CD14-positive monocyte (primary cell): ENCODE measurements around the gene SFT2D3. TPM values are rescaled to one million over a fixed set of nuclear protein-coding genes. Genes with fewer than 3 reads are reported as not detected.

Experiments used
- DNase-seq, 3 donors: peaks; one replicate each; pipeline ENCODE4 v3.0.0-alpha.2; 2011 to 2022
- H2AFZ ChIP-seq: 2 replicates; pipeline ENCODE4 v1.6.0; 2012; ENCODE audit warnings: mild to moderate bottlenecking, low read depth, low read length, inconsistent platforms; ENCODE audit not compliant: insufficient read depth, poor library complexity, severe bottlenecking
- H3K27ac ChIP-seq, 2 donors: 1 replicate in 1 of 2; 2 replicates in 1 of 2; pipeline ENCODE4 v1.5.1; 2012 to 2013; ENCODE audit warnings: low read length in 2 of 2, control low read depth in 1 of 2, inconsistent platforms in 1 of 2, low read depth in 1 of 2, mild to moderate bottlenecking in 1 of 2
- H3K27me3 ChIP-seq, 2 donors: one replicate each; pipeline versions ENCODE4 v1.6.0 to v1.6.1; 2011 to 2013; ENCODE audit warnings: low read length in 2 of 2; ENCODE audit not compliant: control insufficient read depth in 2 of 2, insufficient read depth in 2 of 2
- H3K36me3 ChIP-seq, 2 donors: replicated peaks in 1 of 2; 1 replicate in 1 of 2; 2 replicates in 1 of 2; pipeline versions ENCODE4 v1.5.1 to v1.6.1; 2012 to 2013; ENCODE audit warnings: low read length in 2 of 2, control low read depth in 1 of 2, inconsistent platforms in 1 of 2, mild to moderate bottlenecking in 1 of 2; ENCODE audit not compliant: insufficient read depth in 2 of 2, control insufficient read depth in 1 of 2
- H3K4me1 ChIP-seq, 2 donors: 1 replicate in 1 of 2; 2 replicates in 1 of 2; pipeline versions ENCODE4 v1.5.1 to v1.6.1; 2012 to 2013; ENCODE audit warnings: low read length in 2 of 2, control low read depth in 1 of 2, inconsistent platforms in 1 of 2, mild to moderate bottlenecking in 1 of 2, moderate library complexity in 1 of 2; ENCODE audit not compliant: insufficient read depth in 2 of 2, control insufficient read depth in 1 of 2
- H3K4me2 ChIP-seq: replicated peaks from 2 replicates; pipeline ENCODE3; 2012; ENCODE audit warnings: low read length, moderate library complexity, mild to moderate bottlenecking; ENCODE audit not compliant: poor library complexity, severe bottlenecking; ENCODE audit errors: extremely low read depth
- H3K4me3 ChIP-seq, 3 experiments: fragments of 200-600 bp in 1 of 3; sonication (generic) in 1 of 3; replicated peaks in 1 of 3; 1 replicate in 2 of 3; 2 replicates in 1 of 3; pipeline ENCODE4 v1.5.1; 2011 to 2013; ENCODE audit warnings: low read length in 3 of 3, mild to moderate bottlenecking in 3 of 3, control low read depth in 2 of 3, low read depth in 2 of 3, inconsistent platforms in 1 of 3, moderate library complexity in 1 of 3
- H3K79me2 ChIP-seq: 2 replicates; pipeline ENCODE4 v1.6.0; 2012; ENCODE audit warnings: mild to moderate bottlenecking, control low read depth, inconsistent platforms, low read length, moderate library complexity; ENCODE audit not compliant: insufficient read depth
- H3K9ac ChIP-seq: 2 replicates; pipeline ENCODE4 v1.6.0; 2017; ENCODE audit warnings: low read length, mild to moderate bottlenecking; ENCODE audit not compliant: insufficient read depth, poor library complexity, severe bottlenecking
- H3K9me3 ChIP-seq, 2 donors: replicated peaks in 1 of 2; 1 replicate in 1 of 2; 2 replicates in 1 of 2; pipeline versions ENCODE4 v1.5.1 to v1.6.1; 2012 to 2013; ENCODE audit warnings: low read length in 2 of 2, control low read depth in 1 of 2; ENCODE audit not compliant: control insufficient read depth in 1 of 2, insufficient read depth in 1 of 2
- H4K20me1 ChIP-seq: 2 replicates; pipeline ENCODE4 v1.6.0; 2012; ENCODE audit warnings: mild to moderate bottlenecking, low read length, control low read depth, moderate library complexity; ENCODE audit not compliant: insufficient read depth
- H3K27ac Mint-ChIP-seq, 7 donors: one replicate each; pipeline ENCODE4 v1.8.0; 2020; ENCODE audit warnings: mild to moderate bottlenecking in 7 of 7, mixed read lengths in 7 of 7, moderate library complexity in 6 of 7, inconsistent platforms in 2 of 7
- H3K27me3 Mint-ChIP-seq, 3 donors: one replicate each; pipeline ENCODE4 v1.8.0; 2021 to 2022; ENCODE audit warnings: low read depth in 3 of 3, mild to moderate bottlenecking in 3 of 3, mixed read lengths in 3 of 3, moderate library complexity in 3 of 3, inconsistent platforms in 1 of 3
- H3K36me3 Mint-ChIP-seq, 2 donors: one replicate each; pipeline ENCODE4 v1.8.0; 2020; ENCODE audit warnings: mixed read lengths in 2 of 2, inconsistent platforms in 1 of 2, mild to moderate bottlenecking in 1 of 2
- H3K4me1 Mint-ChIP-seq: one replicate; pipeline ENCODE4 v1.8.0; 2020; ENCODE audit warnings: mild to moderate bottlenecking, mixed read lengths
- H3K4me3 Mint-ChIP-seq, 2 donors: one replicate each; pipeline ENCODE4 v1.8.0; 2020; ENCODE audit warnings: mild to moderate bottlenecking in 2 of 2, mixed read lengths in 2 of 2, moderate library complexity in 1 of 2
- H3K9me3 Mint-ChIP-seq, 7 donors: one replicate each; pipeline ENCODE4 v1.8.0; 2020 to 2022; ENCODE audit warnings: mixed read lengths in 7 of 7, mild to moderate bottlenecking in 6 of 7, moderate library complexity in 6 of 7, inconsistent platforms in 2 of 7
- WGBS: methylation state at CpG from one replicate; pipeline ENCODE4 v1.1.5; 2013; ENCODE audit warnings: missing lambda C conversion rate; ENCODE audit not compliant: insufficient coverage; 5-methylcytosine and 5-hydroxymethylcytosine counted together
- intact Hi-C, 2 donors: fragments of 100-400 bp; cut with micrococcal nuclease; formaldehyde crosslinking; loops; one replicate each; pipeline versions ENCODE4 v1.15.0 to v1.15.1; 2023
- polyA plus RNA-seq, 3 donors: library from polyadenylated mRNA; depleted of rRNA in 1 of 3; unstranded in 2 of 3; stranded (reverse) in 1 of 3; fragments of 300-500 nt in 2 of 3; fragments of >200 nt in 1 of 3; fragmentation: Illumina TruSeq in 2 of 3; gene quantifications; 1 replicate in 2 of 3; 2 replicates in 1 of 3; pipeline ENCODE4 v1.2.3, GENCODE V29; 2012 to 2021
- TF ChIP-seq, protein P1 (sequence below): fragments of 200-600 bp; IDR thresholded peaks from one replicate; pipeline ENCODE4 v1.8.0; 2022; ENCODE audit warnings: antibody characterized with exemption, mild to moderate bottlenecking

The SFT2D3 gene
- polyA plus RNA-seq, 3 donors: 3.8 to 4.9 TPM; not detected in 1

DNA sequence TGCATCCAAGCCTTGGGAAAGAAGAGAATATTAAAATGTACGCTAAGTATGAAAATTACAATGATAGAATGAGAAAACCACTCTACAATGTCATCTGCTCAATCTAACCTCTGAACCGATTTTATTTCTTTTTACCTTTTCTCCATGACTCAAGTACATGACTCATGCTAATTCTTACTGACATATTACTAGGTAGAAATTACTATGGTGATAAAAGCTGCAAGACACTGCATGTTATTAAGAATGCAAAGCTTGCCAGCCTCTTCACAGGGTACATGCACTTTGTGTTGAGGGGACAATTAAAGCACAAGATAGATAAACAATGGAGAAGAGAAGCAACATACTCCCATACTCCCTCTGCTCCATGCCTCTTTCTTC is 20.7 kb downstream of the SFT2D3 start:
- no peak for DNase-seq
- TF ChIP-seq, protein P1, sequence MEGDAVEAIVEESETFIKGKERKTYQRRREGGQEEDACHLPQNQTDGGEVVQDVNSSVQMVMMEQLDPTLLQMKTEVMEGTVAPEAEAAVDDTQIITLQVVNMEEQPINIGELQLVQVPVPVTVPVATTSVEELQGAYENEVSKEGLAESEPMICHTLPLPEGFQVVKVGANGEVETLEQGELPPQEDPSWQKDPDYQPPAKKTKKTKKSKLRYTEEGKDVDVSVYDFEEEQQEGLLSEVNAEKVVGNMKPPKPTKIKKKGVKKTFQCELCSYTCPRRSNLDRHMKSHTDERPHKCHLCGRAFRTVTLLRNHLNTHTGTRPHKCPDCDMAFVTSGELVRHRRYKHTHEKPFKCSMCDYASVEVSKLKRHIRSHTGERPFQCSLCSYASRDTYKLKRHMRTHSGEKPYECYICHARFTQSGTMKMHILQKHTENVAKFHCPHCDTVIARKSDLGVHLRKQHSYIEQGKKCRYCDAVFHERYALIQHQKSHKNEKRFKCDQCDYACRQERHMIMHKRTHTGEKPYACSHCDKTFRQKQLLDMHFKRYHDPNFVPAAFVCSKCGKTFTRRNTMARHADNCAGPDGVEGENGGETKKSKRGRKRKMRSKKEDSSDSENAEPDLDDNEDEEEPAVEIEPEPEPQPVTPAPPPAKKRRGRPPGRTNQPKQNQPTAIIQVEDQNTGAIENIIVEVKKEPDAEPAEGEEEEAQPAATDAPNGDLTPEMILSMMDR: no peak
- Mint-ChIP-seq H3K36me3 (peaks cover 76 to 77% of the 10 kb centered on the region in 2 donors), H3K27ac (no peak overlapping the region), H3K9me3 (no peaks in the 10 kb centered on the region), H3K4me1 (peaks cover 6% of the 10 kb centered on the region), H3K4me3 (no peak overlapping the region), H3K27me3 (no peaks in the 10 kb centered on the region)
- Histone ChIP-seq H3K27ac (no peak overlapping the region), H4K20me1 (no peaks in the 10 kb centered on the region), H3K9me3 (no peaks in the 10 kb centered on the region), H2AFZ (no peak overlapping the region), H3K27me3 (no peaks in the 10 kb centered on the region), H3K4me2 (no peak overlapping the region), H3K4me3 (no peak overlapping the region), H3K79me2 (no peaks in the 10 kb centered on the region), H3K36me3 (peaks cover 59 to 83% of the 10 kb centered on the region in 2 donors), H3K4me1 (no peaks in the 10 kb centered on the region), H3K9ac (no peak overlapping the region)
- intact Hi-C loops: no loop called here
- WGBS: no CpG with 5 or more reads among the region's 2 CpGs

GRCh38 chr2:127722807-127723206 is 21.5 kb downstream of the SFT2D3 start:
- no peak overlapping the region for H3K4me3 Mint-ChIP-seq
- no peaks in the 10 kb centered on the region for H3K79me2 ChIP-seq
- no peaks in the 10 kb centered on the region for H3K27me3 Mint-ChIP-seq
- peaks cover 70 to 71% of the 10 kb centered on the region in 2 donors for H3K36me3 Mint-ChIP-seq
- H3K9me3 Mint-ChIP-seq: no peaks in the 10 kb centered on the region
- WGBS: no CpG with 5 or more reads among the region's 3 CpGs
- DNase-seq: no peak
- no peak overlapping the region for H3K4me3 ChIP-seq
- H4K20me1 ChIP-seq: no peaks in the 10 kb centered on the region
- intact Hi-C loops: no loop called here
- H3K9ac ChIP-seq: no peak overlapping the region
- no peaks in the 10 kb centered on the region for H3K27me3 ChIP-seq
- no peak overlapping the region for H2AFZ ChIP-seq
- TF ChIP-seq, protein P1: no peak
- H3K36me3 ChIP-seq: peaks cover 55 to 78% of the 10 kb centered on the region in 2 donors
- H3K4me1 Mint-ChIP-seq: peaks cover 6% of the 10 kb centered on the region
- H3K27ac Mint-ChIP-seq: no peak overlapping the region
- no peaks in the 10 kb centered on the region for H3K4me1 ChIP-seq
- H3K9me3 ChIP-seq: no peaks in the 10 kb centered on the region
- H3K27ac ChIP-seq: no peak overlapping the region
- H3K4me2 ChIP-seq: no peak overlapping the region
